Activated naive CD4-positive, alpha-beta T cell treated with anti-CD3 and anti-CD28 coated beads, Interleukin-2, amount 50 U/mL, for 24 hours (primary cell): Measurements from ENCODE around the gene RHBG.

Experiments
- H3K27ac Mint-ChIP-seq: one replicate; pipeline ENCODE4 v1.8.0; 2021; ENCODE audit warnings: mild to moderate bottlenecking, mixed read lengths
- H3K27me3 Mint-ChIP-seq: one replicate; pipeline ENCODE4 v1.8.0; 2021; ENCODE audit warnings: mixed read lengths
- H3K36me3 Mint-ChIP-seq: one replicate; pipeline ENCODE4 v1.8.0; 2021; ENCODE audit warnings: mixed read lengths
- H3K4me1 Mint-ChIP-seq: one replicate; pipeline ENCODE4 v1.8.0; 2021; ENCODE audit warnings: mixed read lengths
- H3K4me3 Mint-ChIP-seq: one replicate; pipeline ENCODE4 v1.8.0; 2021; ENCODE audit warnings: mild to moderate bottlenecking, mixed read lengths
- H3K9me3 Mint-ChIP-seq: one replicate; pipeline ENCODE4 v1.8.0; 2021; ENCODE audit warnings: mixed read lengths

The RHBG gene

GRCh38 chr1:156389311-156389710, 20.3 kb downstream of the RHBG start:
- H3K9me3 Mint-ChIP-seq, result no peaks in the 10 kb centered on the region
- peaks cover 7% of the 10 kb centered on the region for H3K4me1 Mint-ChIP-seq
- H3K36me3 Mint-ChIP-seq, result no peaks in the 10 kb centered on the region
- H3K4me3 Mint-ChIP-seq, result no peak overlapping the region
- no peak overlapping the region for H3K27ac Mint-ChIP-seq
- H3K27me3 Mint-ChIP-seq, result peaks cover 13% of the 10 kb centered on the region

GRCh38 chr1:156390469-156391365, 21.7 kb downstream of the RHBG start:
- no peaks in the 10 kb centered on the region for H3K36me3 Mint-ChIP-seq
- H3K27me3 Mint-ChIP-seq, result peaks cover 14% of the 10 kb centered on the region
- no peaks in the 10 kb centered on the region for H3K9me3 Mint-ChIP-seq
- H3K27ac Mint-ChIP-seq, result no peak overlapping the region
- H3K4me3 Mint-ChIP-seq, result no peak overlapping the region
- H3K4me1 Mint-ChIP-seq, result peaks cover 4% of the 10 kb centered on the region

DNA sequence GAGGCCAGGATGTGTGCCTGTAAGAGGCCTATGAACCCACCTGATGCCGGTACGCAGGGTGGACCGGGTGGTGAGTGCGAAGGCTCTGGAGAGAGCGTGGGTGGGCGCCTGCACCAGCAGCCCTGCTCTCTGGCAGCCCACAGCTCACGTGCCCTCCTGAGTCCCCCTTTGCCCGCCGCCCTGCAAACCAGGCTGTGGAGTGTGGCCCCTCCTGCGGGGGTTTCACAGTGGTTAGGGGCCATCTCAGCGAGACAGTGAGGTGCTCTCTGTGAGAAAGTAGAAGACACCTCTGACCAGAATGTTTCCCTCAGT, 22.3 kb downstream of the RHBG start:
- H3K4me3 Mint-ChIP-seq, result no peak overlapping the region
- no peaks in the 10 kb centered on the region for H3K4me1 Mint-ChIP-seq
- H3K9me3 Mint-ChIP-seq, result no peaks in the 10 kb centered on the region
- peaks cover 13% of the 10 kb centered on the region for H3K27me3 Mint-ChIP-seq
- H3K36me3 Mint-ChIP-seq, result no peaks in the 10 kb centered on the region
- no peak overlapping the region for H3K27ac Mint-ChIP-seq

GRCh38 chr1:156391701-156392100, 22.7 kb downstream of the RHBG start:
- Mint-ChIP-seq H3K27me3 (peaks cover 13% of the 10 kb centered on the region), H3K27ac (no peak overlapping the region)

DNA sequence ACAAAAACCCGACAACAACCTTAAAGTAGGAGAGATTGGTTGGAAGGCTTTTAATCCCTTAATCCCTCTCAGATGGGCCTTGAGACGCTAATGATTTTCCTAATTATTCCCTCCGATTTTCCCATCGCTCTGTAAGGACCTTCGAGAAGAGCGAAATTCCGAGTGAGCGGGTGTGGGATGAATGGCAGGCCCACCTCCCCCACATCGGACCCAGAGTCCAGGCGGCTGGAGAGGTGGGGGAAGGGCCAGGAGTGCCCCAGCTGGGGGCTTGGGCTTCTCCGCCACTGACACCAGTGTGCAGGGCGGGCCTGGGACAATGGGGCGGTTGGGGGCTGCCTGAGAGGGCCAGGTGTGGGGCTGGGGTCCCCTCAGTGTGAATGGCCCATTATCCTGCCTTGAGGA, 23.4 kb downstream of the RHBG start:
- H3K27ac Mint-ChIP-seq, result no peak overlapping the region
- H3K36me3 Mint-ChIP-seq, result no peaks in the 10 kb centered on the region
- H3K27me3 Mint-ChIP-seq, result peaks cover 11% of the 10 kb centered on the region

More at GRCh38 chr1:156391701-156392100, 22.7 kb downstream of the RHBG start:
- Mint-ChIP-seq H3K36me3 (no peaks in the 10 kb centered on the region), H3K4me3 (no peak overlapping the region), H3K9me3 (no peaks in the 10 kb centered on the region), H3K4me1 (no peaks in the 10 kb centered on the region)

DNA sequence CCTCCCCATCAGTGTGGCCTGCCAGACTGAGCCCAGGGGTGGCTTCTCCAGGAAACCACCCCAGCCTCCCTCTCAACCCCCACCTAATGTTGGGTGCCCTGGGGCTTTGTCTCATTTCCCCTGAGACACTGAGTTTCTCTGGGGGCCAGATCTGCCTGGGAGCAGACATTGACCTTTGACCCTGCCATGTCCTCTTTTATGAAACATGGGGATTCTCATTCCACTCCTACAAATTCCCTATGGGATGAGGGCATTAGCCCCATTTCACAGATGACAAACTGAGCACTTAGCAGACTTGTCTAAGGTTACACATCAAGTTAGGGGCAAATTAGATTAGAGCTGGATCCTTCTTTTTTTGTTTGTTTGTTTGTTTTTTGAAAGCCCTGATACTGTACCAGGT, 24.1 kb downstream of the RHBG start:
- no peak overlapping the region for H3K27ac Mint-ChIP-seq
- H3K36me3 Mint-ChIP-seq, result no peaks in the 10 kb centered on the region
- H3K27me3 Mint-ChIP-seq, result peaks cover 8% of the 10 kb centered on the region
- H3K9me3 Mint-ChIP-seq, result no peaks in the 10 kb centered on the region
- H3K4me3 Mint-ChIP-seq, result no peak overlapping the region
- no peaks in the 10 kb centered on the region for H3K4me1 Mint-ChIP-seq

More for the DNA sequence above, 23.4 kb downstream of the RHBG start:
- Mint-ChIP-seq H3K4me3 (no peak overlapping the region), H3K4me1 (no peaks in the 10 kb centered on the region), H3K9me3 (no peaks in the 10 kb centered on the region)

DNA sequence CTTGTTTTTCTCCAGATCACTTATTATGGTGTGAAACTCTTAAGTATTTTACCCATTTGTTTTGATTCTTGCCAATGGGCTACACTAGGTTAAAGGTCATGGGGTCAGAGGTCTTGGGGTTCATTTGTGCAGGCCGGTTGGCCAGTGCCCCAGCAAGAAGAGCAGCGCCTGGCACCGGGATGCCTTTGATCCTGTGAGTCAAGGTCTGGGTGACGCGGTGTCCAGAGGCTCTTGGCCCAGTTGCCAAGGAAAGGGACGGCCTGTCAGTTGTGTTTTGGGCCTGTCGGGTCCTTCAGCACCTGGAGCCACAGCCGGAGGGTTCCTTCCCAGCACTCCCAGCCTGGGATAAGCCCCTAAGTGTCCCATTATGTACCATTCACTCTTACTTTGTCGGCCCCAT, 25.1 kb downstream of the RHBG start:
- Mint-ChIP-seq H3K4me3 (no peak overlapping the region), H3K27me3 (peaks cover 4% of the 10 kb centered on the region), H3K9me3 (no peaks in the 10 kb centered on the region)

DNA sequence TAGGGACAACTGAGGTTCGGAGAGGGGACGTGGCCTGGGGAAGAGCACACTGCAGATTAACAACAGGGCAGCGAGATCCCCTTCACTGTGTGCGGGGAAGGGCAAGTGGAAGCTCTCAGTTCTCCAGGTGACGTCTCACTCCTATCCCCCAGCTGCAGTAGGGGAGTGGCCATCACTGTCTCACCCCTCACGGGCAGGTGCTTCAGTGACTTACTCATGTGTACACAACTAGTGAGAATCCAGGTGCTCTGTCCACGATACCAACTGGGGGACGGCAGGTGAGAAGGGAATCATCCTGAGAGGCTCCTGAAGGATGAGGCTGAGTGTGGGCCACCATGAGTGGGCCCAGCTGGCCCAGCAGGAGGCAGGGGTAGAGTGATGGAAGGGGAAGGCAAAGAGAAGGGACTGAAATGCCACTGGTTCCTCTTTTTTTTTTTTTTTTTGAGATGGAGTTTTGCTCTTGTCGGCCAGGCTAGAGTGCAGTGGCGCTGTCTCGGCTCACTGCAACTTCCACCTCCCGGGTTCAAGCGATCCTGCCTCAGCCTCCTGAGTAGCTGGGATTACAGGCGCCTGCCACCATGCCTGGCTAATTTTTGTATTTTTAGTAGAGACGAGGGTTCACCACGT, 25.9 kb downstream of the RHBG start:
- H3K4me3 Mint-ChIP-seq, result no peak overlapping the region
- H3K27ac Mint-ChIP-seq, result no peak overlapping the region
- no peaks in the 10 kb centered on the region for H3K36me3 Mint-ChIP-seq
- H3K27me3 Mint-ChIP-seq, result peaks cover 3% of the 10 kb centered on the region
- H3K9me3 Mint-ChIP-seq, result no peaks in the 10 kb centered on the region
- no peaks in the 10 kb centered on the region for H3K4me1 Mint-ChIP-seq

More for the DNA sequence above, 25.1 kb downstream of the RHBG start:
- Mint-ChIP-seq H3K4me1 (no peaks in the 10 kb centered on the region), H3K36me3 (no peaks in the 10 kb centered on the region), H3K27ac (no peak overlapping the region)

DNA sequence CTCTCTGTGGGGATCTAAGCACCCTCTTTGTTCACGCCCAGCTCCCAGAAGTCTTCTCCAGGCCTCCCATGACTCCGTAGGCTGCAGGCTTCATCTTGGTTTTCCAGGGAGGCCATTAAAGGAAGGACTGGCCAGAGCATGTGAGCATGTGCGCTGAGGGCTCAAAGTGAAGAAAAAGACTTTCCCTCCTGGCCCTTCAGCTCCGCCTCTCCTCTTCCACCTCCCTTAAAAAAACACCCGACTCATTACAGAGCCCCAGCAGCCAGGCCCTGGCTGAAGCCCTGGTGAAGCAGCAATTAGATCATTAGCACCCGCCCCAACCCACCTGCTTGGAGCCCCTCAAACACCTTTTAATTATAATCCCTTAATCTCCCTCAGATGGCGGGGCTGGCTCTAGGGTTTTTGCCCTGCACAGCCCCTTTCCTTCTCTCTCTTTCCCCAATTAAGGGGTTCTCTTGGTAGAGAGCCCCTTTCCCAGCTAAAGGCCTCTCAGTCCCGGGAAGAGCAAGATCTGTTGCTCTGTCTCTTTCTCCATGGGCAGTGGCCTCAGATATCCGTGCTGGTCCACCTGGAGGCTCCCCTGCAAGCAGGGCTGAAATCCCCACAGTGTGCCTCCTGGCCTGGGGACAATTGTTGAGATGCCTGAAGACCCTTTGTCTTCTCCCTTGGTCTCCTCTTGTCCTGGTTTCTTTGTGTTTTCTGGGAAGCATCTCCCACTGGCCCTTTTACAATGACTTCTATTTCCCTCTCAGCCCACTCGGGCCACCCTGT, 30.5 kb downstream of the RHBG start:
- H3K36me3 Mint-ChIP-seq, result no peaks in the 10 kb centered on the region
- H3K4me3 Mint-ChIP-seq, result no peak overlapping the region
- H3K27ac Mint-ChIP-seq, result no peak overlapping the region
- peaks cover 6% of the 10 kb centered on the region for H3K27me3 Mint-ChIP-seq
- no peaks in the 10 kb centered on the region for H3K9me3 Mint-ChIP-seq
- H3K4me1 Mint-ChIP-seq, result no peaks in the 10 kb centered on the region

DNA sequence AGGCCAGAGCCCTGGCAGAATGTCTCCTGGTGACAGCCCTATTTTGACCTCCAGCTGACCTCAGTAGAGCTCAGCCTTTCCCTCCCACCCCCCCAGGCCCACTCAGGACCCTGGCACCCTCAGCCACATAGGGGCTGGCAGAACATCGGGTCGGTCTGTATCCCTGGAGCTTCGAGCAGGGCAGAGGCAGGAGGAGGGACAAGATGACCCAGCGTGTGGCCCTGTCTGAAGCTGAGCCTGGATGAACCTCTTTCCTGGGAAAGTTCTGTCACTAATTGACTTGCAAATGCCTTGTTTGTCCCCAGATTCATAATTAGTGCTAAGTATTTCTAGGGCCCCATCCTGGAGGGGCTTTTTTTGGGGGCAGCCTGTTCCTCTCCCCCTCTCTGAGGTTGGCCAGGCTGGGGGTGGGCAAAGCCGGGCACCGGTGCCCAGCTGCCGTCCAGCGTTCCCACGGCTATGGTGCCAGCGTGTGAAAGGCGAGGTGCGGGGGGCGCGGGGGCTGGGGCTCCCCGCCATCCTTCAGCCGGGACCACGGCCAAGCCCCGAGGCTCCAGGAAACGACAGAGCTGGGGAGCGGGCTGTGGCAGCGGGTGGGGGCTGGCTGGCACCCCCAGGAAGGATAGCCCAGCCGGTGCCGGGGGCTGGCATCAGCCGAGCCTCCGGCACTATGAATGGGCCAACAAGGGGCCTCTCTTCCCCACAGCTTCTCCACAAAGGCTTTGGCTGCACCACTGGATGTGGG, 31.4 kb downstream of the RHBG start:
- no peaks in the 10 kb centered on the region for H3K9me3 Mint-ChIP-seq

GRCh38 chr1:156401041-156401574, 32.1 kb downstream of the RHBG start:
- no peaks in the 10 kb centered on the region for H3K36me3 Mint-ChIP-seq

More for the DNA sequence above, 31.4 kb downstream of the RHBG start:
- Mint-ChIP-seq H3K27ac (no peak overlapping the region), H3K27me3 (peaks cover 4% of the 10 kb centered on the region), H3K4me1 (no peaks in the 10 kb centered on the region), H3K36me3 (no peaks in the 10 kb centered on the region), H3K4me3 (no peak overlapping the region)

DNA sequence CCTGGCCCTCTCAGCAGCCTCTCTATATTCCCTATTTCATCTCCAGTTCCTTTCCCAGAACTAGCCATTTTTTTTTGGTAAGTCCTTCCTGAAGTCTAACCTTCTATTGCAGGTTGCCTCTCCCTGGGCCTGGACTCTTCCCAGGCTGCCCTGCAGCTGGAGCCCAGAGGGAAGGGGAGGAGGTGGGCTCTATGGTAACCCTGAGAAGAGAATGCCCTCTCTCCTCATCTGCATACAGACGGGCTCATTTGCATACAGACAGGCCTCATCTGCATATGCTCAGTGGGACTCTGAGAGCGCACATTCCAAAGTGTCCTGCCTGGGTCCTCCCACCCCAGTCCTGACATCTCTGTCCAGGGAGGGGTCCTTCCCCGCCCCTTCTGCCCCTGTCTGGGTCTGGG, 32.7 kb downstream of the RHBG start:
- Mint-ChIP-seq H3K27ac (peak overlapping the region; percentile 6), H3K9me3 (no peaks in the 10 kb centered on the region), H3K27me3 (peaks cover 11% of the 10 kb centered on the region), H3K36me3 (no peaks in the 10 kb centered on the region), H3K4me3 (no peak overlapping the region), H3K4me1 (no peaks in the 10 kb centered on the region)

More at GRCh38 chr1:156401041-156401574, 32.1 kb downstream of the RHBG start:
- Mint-ChIP-seq H3K4me1 (no peaks in the 10 kb centered on the region), H3K27ac (no peak overlapping the region), H3K27me3 (peaks cover 9% of the 10 kb centered on the region), H3K4me3 (no peak overlapping the region), H3K9me3 (no peaks in the 10 kb centered on the region)

DNA sequence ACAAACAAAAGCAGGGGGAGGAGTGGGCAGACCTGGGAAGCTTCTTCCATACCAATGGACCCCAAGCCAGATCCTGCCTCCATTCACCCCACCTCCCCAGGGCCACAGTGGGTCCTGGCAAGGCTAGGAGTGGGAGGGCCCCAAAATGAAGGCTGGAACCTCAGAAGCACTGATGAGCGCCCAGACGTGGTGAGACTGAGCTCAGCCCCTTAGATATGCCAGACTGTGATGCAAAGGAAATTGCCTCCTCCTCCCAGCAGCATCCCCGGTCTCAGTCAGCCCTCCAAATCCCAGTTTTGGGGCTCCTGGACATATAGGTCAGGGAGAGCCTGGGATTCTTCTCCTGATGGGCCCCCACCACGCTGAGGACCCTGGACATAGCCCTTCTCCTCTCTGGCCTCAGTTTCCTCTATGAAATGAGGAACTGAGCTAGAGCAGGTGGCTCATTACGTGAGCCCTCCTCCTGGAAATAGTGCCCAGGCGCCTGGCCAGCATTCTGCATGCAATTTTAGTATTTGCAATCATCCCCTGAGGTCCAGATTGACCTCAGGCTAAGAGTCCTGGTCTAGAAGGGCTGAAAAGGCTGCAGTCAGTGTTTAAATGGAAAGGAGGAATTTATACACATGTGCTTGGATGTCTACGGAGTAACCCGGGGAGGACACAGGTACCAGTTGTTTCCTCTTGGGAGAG, 33.5 kb downstream of the RHBG start:
- Mint-ChIP-seq H3K27me3 (peaks cover 13% of the 10 kb centered on the region), H3K36me3 (no peaks in the 10 kb centered on the region), H3K9me3 (no peaks in the 10 kb centered on the region), H3K4me3 (no peak overlapping the region), H3K27ac (no peak overlapping the region), H3K4me1 (no peaks in the 10 kb centered on the region)

- Mint-ChIP-seq H3K4me3 (no peak overlapping the region), H3K27ac (no peak overlapping the region), H3K36me3 (no peaks in the 10 kb centered on the region), H3K27me3 (peaks cover 25% of the 10 kb centered on the region), H3K4me1 (no peaks in the 10 kb centered on the region), H3K9me3 (no peaks in the 10 kb centered on the region)
Measured at GRCh38 chr1:156405670-156406069, 36.7 kb downstream of the RHBG start.

DNA sequence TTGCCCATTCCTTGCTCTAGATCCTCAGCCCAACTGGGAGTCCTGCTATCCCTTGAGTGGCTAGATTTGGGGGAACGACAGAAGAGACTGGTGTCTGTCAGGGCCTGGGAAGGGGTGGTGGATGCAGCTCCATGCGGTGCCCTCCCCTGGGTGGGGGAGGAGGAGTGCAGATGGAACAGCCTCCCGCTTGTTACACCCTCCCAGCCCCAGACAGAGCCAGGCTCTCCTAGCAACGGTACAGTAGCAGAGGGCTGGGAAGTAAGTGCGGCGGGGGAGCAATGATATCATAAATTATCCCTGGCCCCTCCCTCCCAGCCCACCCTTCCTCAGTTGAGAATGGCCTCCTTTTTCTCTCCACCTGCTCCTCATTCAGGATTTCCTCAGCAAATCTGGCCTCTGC, 37.2 kb downstream of the RHBG start:
- Mint-ChIP-seq H3K4me1 (no peaks in the 10 kb centered on the region), H3K36me3 (no peaks in the 10 kb centered on the region), H3K27me3 (peaks cover 28% of the 10 kb centered on the region), H3K4me3 (no peak overlapping the region), H3K27ac (no peak overlapping the region), H3K9me3 (no peaks in the 10 kb centered on the region)
